Ovary (tissue), 9 donors: ENCODE measurements around the gene ADAMTS13. TPM values are rescaled to one million over a fixed set of nuclear protein-coding genes. Genes with fewer than 3 reads are reported as not detected.

Source experiments
- DNase-seq, 5 donors: peaks; one replicate each; pipeline ENCODE4 v3.0.0-alpha.2; 2019 to 2020
- H3K27ac ChIP-seq, 2 donors: fragments of 200-600 bp; one replicate each; pipeline versions ENCODE4 v1.5.1 to v1.8.0; 2019 to 2022
- H3K27me3 ChIP-seq: fragments of 200-600 bp; one replicate; pipeline ENCODE4 v1.8.0; 2022
- H3K36me3 ChIP-seq: fragments of 200-600 bp; sonication (generic); one replicate; pipeline ENCODE4 v1.5.1; 2019
- H3K4me1 ChIP-seq: one replicate; pipeline ENCODE4 v1.8.1; 2013; ENCODE audit warnings: mild to moderate bottlenecking, moderate library complexity; ENCODE audit not compliant: insufficient read depth
- H3K4me3 ChIP-seq: fragments of 200-600 bp; sonication (generic); one replicate; pipeline ENCODE4 v1.5.1; 2017
- H3K9me3 ChIP-seq, 2 donors: fragments of 200-600 bp in 1 of 2; sonication (generic) in 1 of 2; one replicate each; pipeline versions ENCODE4 v1.5.1 to v1.8.1; 2013 to 2019; ENCODE audit warnings: mild to moderate bottlenecking in 1 of 2, moderate library complexity in 1 of 2
- CTCF ChIP-seq, 3 donors: fragments of 450-650 bp in 2 of 3; fragments of 200-600 bp in 1 of 3; IDR thresholded peaks; one replicate each; pipeline versions ENCODE4 v1.5.1 to v1.8.0; 2016 to 2022; ENCODE audit warnings: antibody characterized with exemption in 3 of 3, mild to moderate bottlenecking in 1 of 3
- EP300 ChIP-seq: sonication (generic); formaldehyde crosslinking; IDR thresholded peaks from one replicate; pipeline ENCODE4 v1.6.1; 2017; ENCODE audit warnings: antibody characterized with exemption
- POLR2A ChIP-seq: fragments of 450-650 bp; IDR thresholded peaks from one replicate; pipeline ENCODE4 v1.6.1; 2017; ENCODE audit warnings: antibody characterized with exemption, mild to moderate bottlenecking, moderate library complexity
- WGBS, 3 donors: extraction: QIAGEN DNeasy Blood & Tissue Kit in 1 of 3; methylation state at CpG; one replicate each; pipeline versions ENCODE4 v1.1.5 to v1.1.7; 2013 to 2017; 5-methylcytosine and 5-hydroxymethylcytosine counted together
- intact Hi-C, 4 donors: fragments of 100-400 bp; cut with DNase I; formaldehyde crosslinking; loops; one replicate each; pipeline versions ENCODE4 v1.11.0 to v1.15.1; 2022 to 2023
- polyA plus RNA-seq, 2 donors: library from polyadenylated mRNA; stranded (reverse); fragments of 200-250 nt in 1 of 2; fragments of 350-450 nt in 1 of 2; fragmentation: Illumina TruSeq in 1 of 2; extraction: RNeasy Lipid Tissue Mini Kit (QIAGEN cat#74804) in 1 of 2; gene quantifications; one replicate each; pipeline ENCODE4 v1.2.3, GENCODE V29; 2013 to 2014
- total RNA-seq, 7 donors: library from RNA; depleted of rRNA in 2 of 7; stranded (reverse); fragments of >200 nt in 2 of 7; fragmentation: NEBNext Ultra II Directional in 3 of 7; extraction: Animal tissue kit (Norgen Biotek cat#: 25700) in 3 of 7; gene quantifications; one replicate each; pipeline versions ENCODE4 v1.1.0 to v1.2.4, GENCODE V29; 2016 to 2023
- donor health status: DM: no; HTN: no; CAD: no; lungs with moderate emphysema.
- donor health status: DM: no; HTN: no; CAD: no.
- donor health status: Bipolar disorder and iron deficiency.
- donor health status: DM: yes; HTN: yes; CAD: no.
- donor health status: DM: no; HTN: no; CAD: no.
- donor health status: DM: yes; HTN: yes; CAD: no.

ADAMTS13 gene
- total and polyA plus RNA-seq, 9 donors, result 0.45 to 4.2 (median 3.6) TPM

GRCh38 chr9:133490201-133490681 lies 68.1 kb downstream of the ADAMTS13 start:
- no peaks in the 10 kb centered on the region for H3K27me3 ChIP-seq
- intact Hi-C loops, result loop anchor here in 1 of 4 donors (5.0 kb wide), 1 partner anchor 308 kb away; no protein-coding TSS in a partner anchor
- H3K36me3 ChIP-seq, result no peaks in the 10 kb centered on the region
- no peak for TF ChIP-seq EP300
- no peak for TF ChIP-seq POLR2A
- no peak for TF ChIP-seq CTCF (IDR thresholded peaks at IDR 0.05)
- no peak for DNase-seq
- H3K9me3 ChIP-seq, result no peaks in the 10 kb centered on the region
- peaks cover 13% of the 10 kb centered on the region for H3K4me1 ChIP-seq
- WGBS, 3 donors, result 50 to 58% (median 56%) methylated on average over 13 of the region's 13 CpGs
- H3K27ac ChIP-seq, result no peak overlapping the region
- no peak overlapping the region for H3K4me3 ChIP-seq

DNA sequence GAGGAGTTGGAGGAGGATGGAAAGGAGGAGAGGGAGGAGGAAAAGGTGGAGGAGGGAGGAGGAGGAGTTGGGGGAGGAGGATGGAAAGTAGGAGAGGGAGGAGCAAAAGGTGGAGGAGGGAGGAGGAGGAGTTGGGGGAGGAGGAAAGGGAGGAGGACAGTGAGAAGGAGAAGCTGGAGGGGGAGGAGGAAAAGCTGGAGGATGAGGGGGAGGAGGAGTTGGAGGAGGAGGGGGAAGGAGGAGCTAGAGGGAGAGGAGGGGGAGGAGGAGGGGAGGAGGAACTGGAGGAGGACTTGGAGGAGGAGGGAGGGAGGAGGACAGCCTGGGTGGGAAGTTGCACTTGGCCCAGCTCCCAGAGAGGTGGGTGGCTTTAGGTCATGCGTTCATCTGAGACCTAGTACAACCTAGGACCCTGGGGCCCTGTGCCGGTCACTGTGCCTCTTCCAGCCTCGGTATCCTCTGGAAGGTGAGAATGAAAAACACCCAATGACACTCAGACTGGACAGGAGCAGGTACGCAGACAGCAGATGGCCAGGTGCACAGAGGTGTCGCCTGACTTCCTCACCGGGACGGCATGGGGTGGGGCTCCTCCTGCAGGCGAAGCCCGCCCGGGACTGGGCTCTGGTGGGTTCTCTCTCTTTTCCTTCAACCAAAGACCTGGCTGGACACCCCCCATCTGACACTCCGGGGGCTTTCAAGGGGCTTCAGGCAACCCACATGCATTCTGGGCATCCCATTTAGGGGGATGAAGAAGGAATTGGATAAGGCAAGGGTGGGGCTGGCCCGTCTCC lies 68.9 kb downstream of the ADAMTS13 start:
- no peak for DNase-seq
- H3K36me3 ChIP-seq, result no peaks in the 10 kb centered on the region
- no peaks in the 10 kb centered on the region for H3K27me3 ChIP-seq
- no peak overlapping the region for H3K27ac ChIP-seq
- no peaks in the 10 kb centered on the region for H3K9me3 ChIP-seq
- intact Hi-C loops, result loop anchor here in 1 of 4 donors (5.0 kb wide), 1 partner anchor 309 kb away; no protein-coding TSS in a partner anchor
- TF ChIP-seq CTCF (IDR thresholded peaks at IDR 0.05) (no peak), POLR2A (no peak)
- 69 to 79% (median 71%) methylated on average over 12 of the region's 12 CpGs for WGBS, 3 donors
- no peak overlapping the region for H3K4me3 ChIP-seq
- peaks cover 13% of the 10 kb centered on the region for H3K4me1 ChIP-seq

DNA sequence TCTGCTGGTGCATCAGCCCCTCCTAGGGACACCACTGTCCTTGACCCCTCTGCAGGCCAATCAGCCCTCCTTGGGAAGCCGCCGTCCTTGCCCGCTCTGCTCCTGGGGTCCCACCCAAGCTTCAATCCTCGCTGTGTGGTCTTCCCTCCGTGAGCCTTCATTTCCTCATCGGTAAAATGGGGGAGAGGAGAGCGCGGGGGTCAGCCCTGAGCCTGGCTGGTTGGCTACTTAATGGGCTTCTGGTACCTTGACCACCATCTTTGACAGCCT lies 69.4 kb downstream of the ADAMTS13 start:
- no peaks in the 10 kb centered on the region for H3K36me3 ChIP-seq
- H3K9me3 ChIP-seq, result no peaks in the 10 kb centered on the region
- TF ChIP-seq POLR2A, result no peak
- TF ChIP-seq EP300, result no peak
- H3K27me3 ChIP-seq, result no peaks in the 10 kb centered on the region
- H3K27ac ChIP-seq, result no peak overlapping the region
- 74 to 92% (median 82%) methylated on average over 8 of the region's 8 CpGs for WGBS, 3 donors
- no peak for DNase-seq
- intact Hi-C loops, result loop anchor here in 1 of 4 donors (5.0 kb wide), 1 partner anchor 309 kb away; no protein-coding TSS in a partner anchor
- H3K4me1 ChIP-seq, result peaks cover 13% of the 10 kb centered on the region
- no peak overlapping the region for H3K4me3 ChIP-seq

GRCh38 chr9:133492061-133493021 lies 70.2 kb downstream of the ADAMTS13 start:
- no peaks in the 10 kb centered on the region for H3K27me3 ChIP-seq

More at GRCh38 chr9:133492061-133493021, 70.2 kb downstream of the ADAMTS13 start:
- Histone ChIP-seq H3K4me1 (peaks cover 13% of the 10 kb centered on the region), H3K4me3 (no peak overlapping the region), H3K9me3 (no peaks in the 10 kb centered on the region), H3K27ac (peak overlapping the region in 1 of 2 donors; percentile 35), H3K36me3 (no peaks in the 10 kb centered on the region)
- intact Hi-C loops, result loop anchor here in 1 of 4 donors (5.0 kb wide), 1 partner anchor 310 kb away; no protein-coding TSS in a partner anchor
- WGBS, 3 donors, result 32 to 49% (median 38%) methylated on average over 31 to 33 of the region's 33 CpGs
- TF ChIP-seq EP300, result no peak
- no peak for TF ChIP-seq CTCF (IDR thresholded peaks at IDR 0.05)
- TF ChIP-seq POLR2A, result no peak
- peak in 1 of 5 donors; percentile 24 for DNase-seq
